Liver (tissue), 9 donors: ENCODE measurements around the gene CS. TPM values are rescaled to one million over a fixed set of nuclear protein-coding genes. Genes with fewer than 3 reads are reported as not detected.
A peak's percentile ranks its signal among the peaks of the same experiment; 100 is the strongest.

Experiments
- DNase-seq: peaks from one replicate; pipeline ENCODE4 v3.0.0-alpha.2; 2017; ENCODE audit warnings: low spot score
- H3K27ac ChIP-seq, 2 donors: one replicate each; pipeline ENCODE4 v1.7.0; 2013; ENCODE audit warnings: inconsistent platforms in 2 of 2, low read length in 2 of 2, control low read depth in 1 of 2, low read depth in 1 of 2, mild to moderate bottlenecking in 1 of 2
- H3K27me3 ChIP-seq, 4 donors: one replicate each; pipeline versions ENCODE4 v1.6.1 to v1.7.0; 2013; ENCODE audit warnings: low read length in 3 of 4, inconsistent platforms in 1 of 4, mild to moderate bottlenecking in 1 of 4, moderate library complexity in 1 of 4; ENCODE audit not compliant: control insufficient read depth in 4 of 4, insufficient read depth in 4 of 4
- H3K36me3 ChIP-seq, 4 donors: one replicate each; pipeline versions ENCODE4 v1.6.1 to v1.7.0; 2013; ENCODE audit warnings: low read length in 3 of 4, mild to moderate bottlenecking in 3 of 4, low read depth in 1 of 4, moderate library complexity in 1 of 4; ENCODE audit not compliant: control insufficient read depth in 4 of 4, insufficient read depth in 3 of 4
- H3K4me1 ChIP-seq, 4 donors: one replicate each; pipeline versions ENCODE4 v1.6.1 to v1.7.0; 2013; ENCODE audit warnings: low read length in 3 of 4, mild to moderate bottlenecking in 3 of 4, moderate library complexity in 1 of 4; ENCODE audit not compliant: control insufficient read depth in 4 of 4, insufficient read depth in 4 of 4
- H3K4me3 ChIP-seq, 3 donors: one replicate each; pipeline versions ENCODE4 v1.6.1 to v1.7.0; 2013; ENCODE audit warnings: low read length in 3 of 3, control low read depth in 1 of 3, low read depth in 1 of 3, mild to moderate bottlenecking in 1 of 3
- H3K9ac ChIP-seq, 2 donors: one replicate each; pipeline ENCODE4 v1.7.0; 2013; ENCODE audit warnings: low read length in 2 of 2, mild to moderate bottlenecking in 2 of 2, moderate library complexity in 2 of 2, control low read depth in 1 of 2, low read depth in 1 of 2
- H3K9me3 ChIP-seq, 4 donors: one replicate each; pipeline versions ENCODE4 v1.6.1 to v1.7.0; 2013; ENCODE audit warnings: low read length in 3 of 4; ENCODE audit not compliant: control insufficient read depth in 4 of 4
- CTCF ChIP-seq: fragments of 150-350 bp; IDR thresholded peaks from 2 replicates; pipeline ENCODE4 v1.5.1; 2017; ENCODE audit warnings: improper control_type of control experiment, low read depth, low read length; ENCODE audit not compliant: missing input control
- EGR1 ChIP-seq, 2 donors: IDR thresholded peaks; 2 replicates each; pipeline ENCODE4 v1.6.1; 2016 to 2018; ENCODE audit warnings: antibody characterized with exemption in 2 of 2, low read depth in 2 of 2
- FOXA1 ChIP-seq: IDR thresholded peaks from 2 replicates; pipeline ENCODE4 v1.6.1; 2016; ENCODE audit warnings: antibody characterized with exemption
- HNF4A ChIP-seq, 2 donors: conservative IDR thresholded peaks; 2 replicates each; pipeline ENCODE4 v1.6.1; 2016; ENCODE audit warnings: antibody characterized with exemption in 2 of 2, mild to moderate bottlenecking in 2 of 2
- HNF4G ChIP-seq: IDR thresholded peaks from 2 replicates; pipeline ENCODE4 v1.6.1; 2016; ENCODE audit warnings: antibody characterized with exemption
- JUND ChIP-seq, 2 donors: IDR thresholded peaks; 2 replicates each; pipeline ENCODE4 v1.6.1; 2016; ENCODE audit warnings: antibody characterized with exemption in 2 of 2
- MAX ChIP-seq: IDR thresholded peaks from 2 replicates; pipeline ENCODE4 v1.6.1; 2016; ENCODE audit warnings: antibody characterized with exemption
- NR2F2 ChIP-seq: IDR thresholded peaks from 2 replicates; pipeline ENCODE4 v1.6.1; 2016; ENCODE audit warnings: antibody characterized with exemption
- RAD21 ChIP-seq, 2 donors: IDR thresholded peaks; 2 replicates each; pipeline ENCODE4 v1.6.1; 2016; ENCODE audit warnings: antibody characterized with exemption in 2 of 2, mild to moderate bottlenecking in 2 of 2
- REST ChIP-seq: IDR thresholded peaks from 2 replicates; pipeline ENCODE4 v1.6.1; 2016; ENCODE audit warnings: antibody characterized with exemption, mild to moderate bottlenecking
- RXRA ChIP-seq, 2 donors: IDR thresholded peaks; 2 replicates each; pipeline ENCODE4 v1.6.1; 2017 to 2018; ENCODE audit warnings: antibody characterized with exemption in 2 of 2, mild to moderate bottlenecking in 1 of 2
- SP1 ChIP-seq: IDR thresholded peaks from 2 replicates; pipeline ENCODE4 v1.6.1; 2018; ENCODE audit warnings: antibody characterized with exemption, mild to moderate bottlenecking
- TAF1 ChIP-seq: conservative IDR thresholded peaks from 2 replicates; pipeline ENCODE4 v1.6.1; 2016; ENCODE audit warnings: antibody characterized with exemption, mild to moderate bottlenecking
- YY1 ChIP-seq: IDR thresholded peaks from 2 replicates; pipeline ENCODE4 v1.6.1; 2016; ENCODE audit warnings: antibody characterized with exemption, mild to moderate bottlenecking
- ZBTB33 ChIP-seq: IDR thresholded peaks from 2 replicates; pipeline ENCODE4 v1.6.1; 2016; ENCODE audit warnings: antibody characterized with exemption
- WGBS: extraction: QIAGEN DNeasy Blood & Tissue Kit; methylation state at CpG from one replicate; pipeline ENCODE4 v1.1.7; 2013; 5-methylcytosine and 5-hydroxymethylcytosine counted together
- polyA plus RNA-seq, 2 donors: library from polyadenylated mRNA; stranded (reverse) in 1 of 2; unstranded in 1 of 2; fragments of 200-250 nt in 1 of 2; fragments of >200 nt in 1 of 2; fragmentation: Nextera tagmentation in 1 of 2; extraction: Ambion mirVana in 1 of 2; gene quantifications; one replicate each; pipeline versions ENCODE4 v1.2.1 to v1.2.3, GENCODE V29; 2013 to 2015
- total RNA-seq, 2 donors: library from RNA; depleted of rRNA; stranded (reverse); fragments of >200 nt; gene quantifications; one replicate each; pipeline ENCODE4 v1.2.3, GENCODE V29; 2014
- donor health status: healthy.
- donor health status: healthy.
- donor health status: healthy.
- donor health status: healthy.
- donor health status: healthy.

The CS gene
- total and polyA plus RNA-seq, 4 donors = 33.8 to 79.9 (median 47.5) TPM

- H3K4me1 ChIP-seq = peaks cover 2 to 17% (median 11%) of the 10 kb centered on the region in 4 donors
- DNase-seq = no peak
- peaks cover 0 to 10% (median 10%) of the 10 kb centered on the region in 4 donors for H3K36me3 ChIP-seq
- peak overlapping the region; percentile 51 to 81 (median 67) for H3K4me3 ChIP-seq
- TF ChIP-seq JUND (IDR thresholded peaks at IDR 0.05) = no peak
- TF ChIP-seq HNF4G = no peak
- TF ChIP-seq FOXA1 = no peak
- no peak for TF ChIP-seq EGR1 (IDR thresholded peaks at IDR 0.05; ENCODE audit: low read depth in 2 of 2)
- TF ChIP-seq YY1 = no peak
- no peak for TF ChIP-seq HNF4A (conservative IDR thresholded peaks at IDR 0.05)
- TF ChIP-seq MAX = no peak
- no peak for TF ChIP-seq RXRA (IDR thresholded peaks at IDR 0.05)
- no peak for TF ChIP-seq CTCF
- TF ChIP-seq TAF1 = no peak
- TF ChIP-seq RAD21 (IDR thresholded peaks at IDR 0.05) = no peak
- H3K27ac ChIP-seq = peak overlapping the region; percentile 86 to 95
- no peaks in the 10 kb centered on the region for H3K27me3 ChIP-seq
- H3K9ac ChIP-seq = peak overlapping the region in 1 of 2 donors; percentile 84
- H3K9me3 ChIP-seq = no peaks in the 10 kb centered on the region
- WGBS = 94% methylated on average over 11 of the region's 11 CpGs
Observed at GRCh38 chr12:56332512-56333196, 32.5 kb upstream of the CS start.

GRCh38 chr12:56330936-56331490 is 30.9 kb upstream of the CS start:
- 88% methylated on average over 7 of the region's 7 CpGs for WGBS
- TF ChIP-seq HNF4G (no peak), ZBTB33 (no peak), NR2F2 (no peak), JUND (IDR thresholded peaks at IDR 0.05) (no peak), HNF4A (conservative IDR thresholded peaks at IDR 0.05) (no peak), REST (no peak), SP1 (no peak), FOXA1 (no peak), YY1 (no peak), RAD21 (IDR thresholded peaks at IDR 0.05) (no peak)
- peaks cover 2 to 20% (median 11%) of the 10 kb centered on the region in 4 donors for H3K4me1 ChIP-seq
- H3K36me3 ChIP-seq = peaks cover 0 to 25% (median 23%) of the 10 kb centered on the region in 4 donors
- H3K9ac ChIP-seq = no peak overlapping the region
- no peak overlapping the region for H3K27ac ChIP-seq
- no peaks in the 10 kb centered on the region for H3K9me3 ChIP-seq
- H3K27me3 ChIP-seq = no peaks in the 10 kb centered on the region
- H3K4me3 ChIP-seq = no peak overlapping the region
- DNase-seq = no peak
